Right lobe of liver (tissue), 6 donors: ENCODE data around the gene SETBP1. TPM values are rescaled to one million over a fixed set of nuclear protein-coding genes. Genes with fewer than 3 reads are reported as not detected.

ENCODE experiments used
- ATAC-seq, 4 donors: fragments of 200-7000 bp; cut with Tn5 transposase; one replicate each; pipeline ENCODE4 v1.9.1; 2020; ENCODE audit warnings: mild to moderate bottlenecking in 4 of 4, moderate library complexity in 4 of 4
- DNase-seq, 3 donors: peaks; one replicate each; pipeline ENCODE4 v3.0.0-alpha.2; 2020
- H3K27ac ChIP-seq, 3 donors: fragments of 200-600 bp; one replicate each; pipeline ENCODE4 v1.8.0; 2022
- H3K27me3 ChIP-seq, 2 donors: fragments of 200-600 bp; one replicate each; pipeline ENCODE4 v1.8.0; 2022
- H3K36me3 ChIP-seq, 4 donors: fragments of 200-600 bp; sonication (generic) in 1 of 4; one replicate each; pipeline versions ENCODE4 v1.5.1 to v1.8.0; 2017 to 2022; ENCODE audit warnings: control low read depth in 1 of 4
- H3K4me1 ChIP-seq, 4 donors: fragments of 200-600 bp; sonication (generic) in 1 of 4; one replicate each; pipeline versions ENCODE4 v1.5.1 to v1.8.0; 2017 to 2022; ENCODE audit warnings: control low read depth in 1 of 4
- H3K4me3 ChIP-seq, 3 donors: fragments of 200-600 bp; one replicate each; pipeline ENCODE4 v1.8.0; 2022
- H3K9me3 ChIP-seq, 4 donors: fragments of 200-600 bp; sonication (generic) in 1 of 4; one replicate each; pipeline versions ENCODE4 v1.5.1 to v1.8.0; 2017 to 2022; ENCODE audit warnings: control low read depth in 1 of 4
- POLR2A ChIP-seq: fragments of 450-650 bp; IDR thresholded peaks from one replicate; pipeline ENCODE4 v1.6.1; 2017; ENCODE audit warnings: antibody characterized with exemption, mild to moderate bottlenecking
- WGBS: methylation state at CpG from one replicate; pipeline ENCODE4 v1.1.6; 2018; ENCODE audit warnings: low coverage, low lambda C conversion rate; ENCODE audit not compliant: insufficient coverage; ENCODE audit errors: missing lambda C conversion rate; 5-methylcytosine and 5-hydroxymethylcytosine counted together
- intact Hi-C, 2 donors: fragments of 100-400 bp; cut with DNase I; formaldehyde crosslinking; loops; one replicate each; pipeline versions ENCODE4 v1.11.2 to v1.14.1; 2022
- total RNA-seq, 6 experiments: library from RNA; depleted of rRNA in 2 of 6; stranded (reverse); fragments of >200 nt in 2 of 6; fragmentation: NEBNext Ultra II Directional in 3 of 6; extraction: Animal tissue kit (Norgen Biotek cat#: 25700) in 3 of 6; gene quantifications; one replicate each; pipeline versions ENCODE4 v1.1.0 to v1.2.4, GENCODE V29; 2016 to 2023
- TF ChIP-seq, protein P1 (sequence below), 4 donors: fragments of 200-600 bp in 3 of 4; fragments of 450-650 bp in 1 of 4; IDR thresholded peaks; one replicate each; pipeline versions ENCODE4 v1.5.1 to v1.8.0; 2016 to 2022; ENCODE audit warnings: antibody characterized with exemption in 4 of 4, mild to moderate bottlenecking in 2 of 4
- donor health status: DM: no; HTN: yes; CAD: no.
- donor health status: DM: no; HTN: no; CAD: no.
- donor health status: DM: no; HTN: no; CAD: no.
- donor health status: DM: no; HTN: yes; CAD: no.
- donor health status: DM: no; HTN: yes; CAD: no.

The SETBP1 gene
- total RNA-seq, 6 experiments from 2014 or later: 14.3 to 29.1 (median 16.6) TPM

DNA sequence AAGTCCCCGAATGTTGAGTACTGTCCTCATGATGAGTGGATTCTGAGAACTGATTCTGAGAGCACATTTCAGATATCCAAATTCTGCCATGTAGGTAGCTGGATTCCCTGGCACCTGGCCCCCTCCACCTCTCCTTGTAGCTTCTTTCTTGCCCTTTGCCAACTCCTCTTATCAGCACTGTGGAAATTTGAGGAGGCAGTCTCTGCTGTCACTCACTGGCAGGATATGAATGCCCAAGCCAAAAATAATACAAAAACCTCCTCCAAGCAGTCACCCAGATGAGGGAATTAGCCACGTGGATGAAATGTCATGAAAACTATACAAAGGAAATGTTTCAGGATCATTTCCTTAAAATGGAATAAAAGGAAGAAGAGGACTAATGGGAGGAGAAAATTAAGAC lies 276.8 kb downstream of the SETBP1 start:
- ATAC-seq (peak in 2 of 4 donors; percentile 15 to 37), DNase-seq (no peak)
- Histone ChIP-seq H3K9me3 (no peaks in the 10 kb centered on the region), H3K27me3 (no peaks in the 10 kb centered on the region), H3K36me3 (peaks cover 0 to 4% (median 0%) of the 10 kb centered on the region in 4 donors), H3K27ac (no peak overlapping the region), H3K4me3 (no peak overlapping the region), H3K4me1 (peaks cover 0 to 15% (median 0%) of the 10 kb centered on the region in 4 donors)
- WGBS: 61% methylated on average over 2 of the region's 2 CpGs
- intact Hi-C loops: no loop called here
- no peak for TF ChIP-seq POLR2A

- no peaks in the 10 kb centered on the region for H3K27me3 ChIP-seq
- ATAC-seq: peak; percentile 43 to 67 (median 50)
- intact Hi-C loops: no loop called here
- H3K9me3 ChIP-seq: no peaks in the 10 kb centered on the region
- no peak for DNase-seq
- no peak overlapping the region for H3K4me3 ChIP-seq
- H3K4me1 ChIP-seq: peaks cover 0 to 15% (median 0%) of the 10 kb centered on the region in 4 donors
- TF ChIP-seq, protein P1, sequence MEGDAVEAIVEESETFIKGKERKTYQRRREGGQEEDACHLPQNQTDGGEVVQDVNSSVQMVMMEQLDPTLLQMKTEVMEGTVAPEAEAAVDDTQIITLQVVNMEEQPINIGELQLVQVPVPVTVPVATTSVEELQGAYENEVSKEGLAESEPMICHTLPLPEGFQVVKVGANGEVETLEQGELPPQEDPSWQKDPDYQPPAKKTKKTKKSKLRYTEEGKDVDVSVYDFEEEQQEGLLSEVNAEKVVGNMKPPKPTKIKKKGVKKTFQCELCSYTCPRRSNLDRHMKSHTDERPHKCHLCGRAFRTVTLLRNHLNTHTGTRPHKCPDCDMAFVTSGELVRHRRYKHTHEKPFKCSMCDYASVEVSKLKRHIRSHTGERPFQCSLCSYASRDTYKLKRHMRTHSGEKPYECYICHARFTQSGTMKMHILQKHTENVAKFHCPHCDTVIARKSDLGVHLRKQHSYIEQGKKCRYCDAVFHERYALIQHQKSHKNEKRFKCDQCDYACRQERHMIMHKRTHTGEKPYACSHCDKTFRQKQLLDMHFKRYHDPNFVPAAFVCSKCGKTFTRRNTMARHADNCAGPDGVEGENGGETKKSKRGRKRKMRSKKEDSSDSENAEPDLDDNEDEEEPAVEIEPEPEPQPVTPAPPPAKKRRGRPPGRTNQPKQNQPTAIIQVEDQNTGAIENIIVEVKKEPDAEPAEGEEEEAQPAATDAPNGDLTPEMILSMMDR (IDR thresholded peaks at IDR 0.05): no peak
- no peak for TF ChIP-seq POLR2A
- H3K27ac ChIP-seq: no peak overlapping the region
- 60% methylated on average over 1 of the region's 1 CpG for WGBS
- H3K36me3 ChIP-seq: peaks cover 0 to 4% (median 0%) of the 10 kb centered on the region in 4 donors
Observed at GRCh38 chr18:44958040-44958439, 277.4 kb downstream of the SETBP1 start.

DNA sequence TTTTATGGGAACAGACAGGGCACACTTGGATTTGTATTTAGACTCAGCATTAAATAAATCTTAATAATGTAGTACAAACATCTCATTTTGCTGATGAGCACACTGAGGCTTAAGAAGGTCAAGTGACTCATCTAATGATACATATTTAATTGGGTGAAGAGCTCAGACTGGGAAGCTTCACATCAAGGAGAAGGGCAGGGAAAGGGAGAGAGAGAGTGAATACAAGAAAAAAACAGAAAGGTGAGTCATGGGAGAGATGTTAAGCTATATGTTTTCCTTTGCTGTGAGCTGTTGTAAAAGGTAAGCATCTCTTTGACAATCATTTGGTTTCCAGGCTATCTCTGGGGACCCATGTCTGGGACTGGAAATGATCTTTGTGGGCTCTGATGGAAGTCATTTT lies 277.8 kb downstream of the SETBP1 start:
- no peaks in the 10 kb centered on the region for H3K27me3 ChIP-seq

GRCh38 chr18:44959013-44959412 lies 278.3 kb downstream of the SETBP1 start:
- no peaks in the 10 kb centered on the region for H3K9me3 ChIP-seq
- intact Hi-C loops: no loop called here
- H3K27ac ChIP-seq: peak overlapping the region in 1 of 3 donors; percentile 26
- peak; percentile 42 to 84 (median 68) for ATAC-seq
- peaks cover 0 to 4% (median 0%) of the 10 kb centered on the region in 4 donors for H3K36me3 ChIP-seq
- no peaks in the 10 kb centered on the region for H3K27me3 ChIP-seq
- TF ChIP-seq, protein P1 (IDR thresholded peaks at IDR 0.05): no peak
- no peak for TF ChIP-seq POLR2A
- H3K4me1 ChIP-seq: peaks cover 0 to 15% (median 0%) of the 10 kb centered on the region in 4 donors
- WGBS: 29% methylated on average over 2 of the region's 2 CpGs
- H3K4me3 ChIP-seq: no peak overlapping the region
- DNase-seq: no peak

More for the DNA sequence above, 277.8 kb downstream of the SETBP1 start:
- intact Hi-C loops: no loop called here
- peak overlapping the region in 1 of 3 donors; percentile 26 for H3K27ac ChIP-seq
- H3K4me3 ChIP-seq: no peak overlapping the region
- DNase-seq (no peak), ATAC-seq (no peak)
- peaks cover 0 to 4% (median 0%) of the 10 kb centered on the region in 4 donors for H3K36me3 ChIP-seq
- H3K9me3 ChIP-seq: no peaks in the 10 kb centered on the region
- TF ChIP-seq, protein P1 (IDR thresholded peaks at IDR 0.05): no peak
- TF ChIP-seq POLR2A: no peak
- peaks cover 0 to 15% (median 0%) of the 10 kb centered on the region in 4 donors for H3K4me1 ChIP-seq

GRCh38 chr18:44960580-44960979 lies 279.9 kb downstream of the SETBP1 start:
- 92% methylated on average over 2 of the region's 2 CpGs for WGBS
- intact Hi-C loops: no loop called here

More at GRCh38 chr18:44960580-44960979, 279.9 kb downstream of the SETBP1 start:
- no peak overlapping the region for H3K4me3 ChIP-seq
- TF ChIP-seq POLR2A: no peak
- TF ChIP-seq, protein P1 (IDR thresholded peaks at IDR 0.05): no peak
- H3K27me3 ChIP-seq: no peaks in the 10 kb centered on the region
- no peak overlapping the region for H3K27ac ChIP-seq
- DNase-seq: no peak
- H3K4me1 ChIP-seq: peaks cover 0 to 15% (median 0%) of the 10 kb centered on the region in 4 donors
- ATAC-seq: no peak
- no peaks in the 10 kb centered on the region for H3K9me3 ChIP-seq
- H3K36me3 ChIP-seq: peaks cover 0 to 4% (median 0%) of the 10 kb centered on the region in 4 donors
